GM18517 (cell line): ENCODE measurements around the gene RAB11FIP4.
A peak's percentile ranks its signal among the peaks of the same experiment; 100 is the strongest.

Experiments
- ATAC-seq: cut with Tn5 transposase; IDR thresholded peaks from one replicate; pipeline ENCODE4 v1.9.1; 2021; ENCODE audit warnings: mild to moderate bottlenecking, moderate library complexity; ENCODE audit not compliant: unreplicated experiment

The RAB11FIP4 gene

DNA sequence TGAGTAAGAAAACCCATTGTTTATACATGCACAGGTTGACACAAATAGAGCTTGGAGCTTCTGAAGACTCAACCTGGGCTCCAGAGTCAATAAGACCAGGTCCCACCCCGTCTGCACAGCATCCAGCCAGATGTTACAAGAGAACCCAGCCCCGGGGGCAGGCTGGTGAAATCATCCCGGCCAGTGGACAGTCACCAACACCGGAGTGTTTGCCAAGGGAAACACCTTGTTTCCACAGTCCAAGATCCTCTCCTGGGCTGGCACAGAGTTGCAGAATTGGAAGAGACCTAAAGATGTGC is 90.3 kb downstream of the RAB11FIP4 start:
- no peak for ATAC-seq

DNA sequence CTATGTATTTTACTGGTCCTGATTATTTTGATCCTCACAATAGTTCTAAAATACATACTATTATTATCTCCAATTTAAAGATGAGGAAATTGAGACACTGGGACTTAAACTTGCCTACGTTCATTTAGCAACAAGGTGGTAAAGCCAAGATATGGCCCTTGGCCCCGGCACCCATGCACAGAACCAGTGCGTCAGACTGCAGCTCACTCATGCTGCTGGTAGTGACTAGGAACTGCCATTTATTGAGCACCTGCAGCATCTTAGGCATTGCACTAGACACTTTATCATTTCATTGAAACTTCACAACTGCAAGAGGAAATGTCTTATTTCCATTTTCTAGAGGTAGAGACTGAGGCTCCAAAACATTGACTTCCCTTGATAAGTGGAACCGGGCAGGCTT is 93.3 kb downstream of the RAB11FIP4 start:
- ATAC-seq = no peak

DNA sequence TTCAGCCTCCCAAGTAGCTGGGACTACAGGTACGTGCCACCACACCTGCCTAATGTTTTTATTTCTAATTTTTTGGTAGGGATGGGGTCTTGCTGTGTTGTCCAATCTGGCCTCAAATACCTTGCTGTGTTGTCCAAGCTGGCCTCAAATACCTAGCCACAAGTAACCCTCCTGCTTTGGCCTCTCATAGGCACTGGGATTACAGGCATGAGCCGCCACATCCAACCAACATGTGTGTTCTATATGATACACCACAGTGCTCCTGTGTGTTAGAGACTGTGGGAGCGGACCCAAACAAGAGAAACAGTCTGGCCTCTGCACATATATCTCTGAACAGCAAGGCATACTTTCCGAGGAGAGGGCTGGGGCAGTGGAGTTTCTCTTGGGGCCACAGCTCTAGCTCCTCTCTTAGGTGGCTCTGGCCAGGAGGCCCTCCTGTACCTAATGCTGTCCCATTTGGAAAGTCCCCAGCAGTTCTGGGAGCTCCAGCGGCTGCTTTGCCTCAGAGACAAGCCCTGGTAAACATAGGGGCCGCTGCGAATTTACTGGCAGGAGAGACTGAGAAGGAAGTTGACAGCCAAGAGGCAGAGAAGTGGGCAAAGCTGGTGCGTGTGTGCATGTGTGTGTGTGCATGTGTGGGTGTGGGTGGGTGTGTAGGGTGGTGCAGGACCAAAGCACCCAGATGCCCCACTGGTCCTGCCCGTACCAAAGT is 95.0 kb downstream of the RAB11FIP4 start:
- ATAC-seq = no peak

DNA sequence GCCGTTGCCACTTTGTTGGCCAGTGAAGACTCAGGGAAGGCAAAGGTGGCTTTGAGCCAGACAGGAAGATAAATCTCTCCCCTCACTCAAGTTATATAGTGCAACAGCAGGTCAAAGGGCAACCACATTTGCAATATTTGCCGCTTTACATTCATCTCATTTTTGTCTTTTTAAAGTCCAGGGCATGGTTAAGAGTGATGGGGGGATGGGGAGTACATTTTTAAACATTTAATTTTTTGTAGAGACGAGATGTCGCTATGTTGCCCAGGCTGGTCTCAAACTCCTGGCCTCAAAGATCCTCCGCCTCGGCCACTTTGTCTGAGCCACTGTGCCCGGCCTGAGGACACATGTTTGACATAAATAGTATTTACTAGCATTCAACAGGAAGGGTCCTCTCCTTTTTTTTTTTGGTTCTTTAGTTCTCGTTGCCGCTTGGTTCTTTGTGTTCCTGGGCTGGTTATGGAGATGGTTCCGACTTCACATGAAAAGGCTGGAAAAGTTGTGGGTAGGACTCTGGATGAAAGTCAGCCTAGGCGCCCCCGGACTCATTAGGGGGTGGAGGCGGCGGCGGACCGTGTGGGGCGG is 95.7 kb downstream of the RAB11FIP4 start:
- ATAC-seq = no peak

DNA sequence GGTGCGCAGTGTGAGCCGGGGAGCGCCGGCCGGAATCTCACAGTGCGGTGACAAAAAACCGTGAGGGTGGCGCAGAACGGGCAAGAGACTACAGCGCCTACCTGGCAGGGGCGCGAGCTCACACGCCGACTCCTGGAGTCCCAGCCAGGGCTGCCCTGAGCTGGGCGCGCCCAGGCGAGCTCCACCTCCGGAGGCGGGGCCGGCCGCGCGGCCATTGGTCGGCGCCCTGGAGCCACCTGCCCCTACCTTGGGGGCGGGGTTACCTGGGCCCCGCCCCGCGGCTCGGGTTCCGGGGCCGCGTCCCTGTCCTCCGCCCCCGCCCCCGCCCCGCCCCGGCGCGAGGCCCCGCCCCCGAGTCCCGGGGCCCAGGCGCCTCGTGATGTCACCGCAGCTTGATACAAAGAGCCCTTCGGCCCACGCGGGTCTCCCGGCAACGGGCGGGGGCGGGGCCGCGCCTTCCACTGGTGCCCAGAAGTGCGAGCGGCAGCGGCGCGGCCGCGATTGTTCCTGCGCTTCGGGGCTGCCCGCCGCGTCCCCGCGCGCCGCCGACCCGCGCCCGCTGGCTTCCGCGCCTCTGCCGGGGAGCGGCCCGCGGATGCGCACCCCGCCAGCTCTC is 96.3 kb downstream of the RAB11FIP4 start:
- peak; percentile 66 for ATAC-seq

DNA sequence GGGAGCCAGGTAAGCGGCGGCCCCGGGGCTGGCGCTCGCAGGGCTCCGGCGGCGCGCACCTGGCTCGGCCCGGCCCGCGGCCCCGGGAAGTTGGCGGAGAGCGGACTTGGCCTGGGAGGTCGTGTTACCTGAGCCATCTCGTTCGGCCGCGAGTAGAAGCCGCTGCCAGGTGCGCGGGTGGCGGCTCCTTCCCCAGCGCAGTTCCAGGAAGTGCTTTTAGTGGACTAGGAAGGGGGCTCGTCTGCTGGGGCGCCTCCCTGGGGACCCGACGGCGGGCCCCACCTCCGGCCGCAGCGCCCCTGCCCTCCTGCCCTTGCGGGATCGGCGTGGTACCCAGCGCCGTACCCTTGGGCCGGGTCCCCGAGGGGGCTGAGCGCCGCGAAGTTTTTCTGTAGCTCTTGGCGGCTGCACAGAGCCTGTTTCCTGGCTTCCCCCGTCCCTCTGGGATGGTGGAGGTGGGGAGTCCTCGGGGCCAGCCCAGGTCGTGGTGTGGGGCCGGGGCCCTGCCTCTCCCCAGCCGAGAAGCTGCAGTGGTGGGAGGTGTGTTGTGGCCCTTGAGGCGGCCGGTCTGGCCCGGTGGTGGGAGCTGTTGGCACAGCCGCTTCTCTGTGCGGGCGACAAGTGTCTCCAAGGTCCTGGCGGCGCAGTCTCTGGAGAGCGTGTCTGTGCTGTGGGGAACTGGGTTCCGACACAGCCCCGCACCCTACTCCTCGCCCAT is 96.9 kb downstream of the RAB11FIP4 start:
- ATAC-seq = peak; percentile 12

DNA sequence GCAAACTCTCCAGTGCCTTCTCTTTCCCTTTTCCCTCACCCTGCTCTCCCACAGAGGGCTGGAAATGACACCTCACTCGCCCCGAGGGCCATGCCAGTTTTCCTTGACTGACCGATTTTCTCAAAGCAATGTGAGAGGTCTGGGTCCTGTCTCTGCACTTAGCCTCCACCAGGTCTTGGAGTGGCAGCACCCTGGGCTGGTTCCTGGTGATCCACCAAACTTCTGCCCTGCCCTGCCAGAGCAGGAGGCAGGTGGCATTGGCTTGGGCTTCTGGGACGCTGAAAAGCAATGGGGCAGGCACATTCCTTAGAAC is 97.5 kb downstream of the RAB11FIP4 start:
- no peak for ATAC-seq

DNA sequence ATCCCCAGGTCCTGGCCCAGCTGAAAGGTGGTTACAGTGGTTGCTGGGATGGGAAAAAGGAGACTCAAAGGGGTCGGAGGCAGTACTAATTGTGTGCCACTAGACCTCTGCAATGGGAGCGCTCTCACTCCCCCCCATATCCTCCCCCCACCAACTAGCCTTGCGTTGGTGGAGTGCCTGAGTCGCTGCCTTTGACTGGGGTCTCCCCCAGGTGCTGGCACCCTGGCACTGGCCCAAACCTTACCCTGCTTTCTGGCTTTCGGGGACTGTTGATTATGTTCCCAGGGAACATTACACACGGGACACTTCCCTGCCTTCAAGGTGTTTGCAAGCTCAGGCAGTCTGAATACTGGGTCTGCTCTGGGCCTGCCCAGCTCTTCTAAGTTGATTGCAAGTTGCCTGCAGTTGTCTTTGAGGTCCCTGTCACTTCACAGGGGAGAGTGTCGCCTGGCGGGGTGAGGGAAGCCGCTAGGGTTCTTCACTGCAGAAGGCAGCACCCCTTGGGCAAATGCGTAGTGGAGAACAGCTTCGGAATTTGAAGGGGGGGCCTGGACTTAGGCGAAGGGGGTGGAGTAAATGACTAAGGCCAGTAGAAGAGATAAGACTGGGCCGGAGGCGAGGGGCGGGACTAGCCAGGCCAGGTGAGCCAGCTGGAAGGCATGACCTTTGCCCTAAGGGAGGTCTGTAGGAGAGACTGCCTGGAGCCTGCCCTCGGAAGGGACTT is 98.0 kb downstream of the RAB11FIP4 start:
- no peak for ATAC-seq

DNA sequence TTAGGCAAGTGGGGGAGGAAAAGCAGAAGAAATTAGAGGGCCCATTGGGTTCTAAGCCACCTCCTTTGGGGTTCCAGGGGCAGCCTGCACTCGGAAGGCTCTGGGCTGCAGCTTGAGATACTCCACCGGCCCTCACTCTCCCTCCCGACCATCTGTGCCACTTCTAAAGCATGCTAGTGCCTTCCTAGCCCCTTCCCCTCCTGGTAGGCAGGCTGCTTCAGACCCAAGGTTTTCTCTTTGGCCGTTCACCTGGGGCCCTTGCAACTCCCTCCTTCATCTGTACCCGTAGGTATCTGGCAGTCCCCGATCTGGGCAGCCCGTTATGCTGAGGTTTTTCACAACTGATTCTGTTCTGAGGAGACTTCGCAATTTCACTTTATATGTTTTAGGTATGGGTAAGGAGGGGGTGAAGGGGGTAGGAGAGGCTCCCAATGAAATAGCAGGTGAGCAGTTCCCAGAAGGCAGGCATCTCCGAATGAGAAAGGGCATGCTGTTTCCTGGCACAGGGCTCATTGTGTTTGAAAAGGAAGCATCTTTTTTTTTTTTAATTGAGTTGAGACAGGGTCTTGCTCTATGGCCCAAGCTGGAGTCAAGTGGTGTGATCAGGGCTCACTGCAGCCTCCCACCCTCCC is 98.7 kb downstream of the RAB11FIP4 start:
- no peak for ATAC-seq

DNA sequence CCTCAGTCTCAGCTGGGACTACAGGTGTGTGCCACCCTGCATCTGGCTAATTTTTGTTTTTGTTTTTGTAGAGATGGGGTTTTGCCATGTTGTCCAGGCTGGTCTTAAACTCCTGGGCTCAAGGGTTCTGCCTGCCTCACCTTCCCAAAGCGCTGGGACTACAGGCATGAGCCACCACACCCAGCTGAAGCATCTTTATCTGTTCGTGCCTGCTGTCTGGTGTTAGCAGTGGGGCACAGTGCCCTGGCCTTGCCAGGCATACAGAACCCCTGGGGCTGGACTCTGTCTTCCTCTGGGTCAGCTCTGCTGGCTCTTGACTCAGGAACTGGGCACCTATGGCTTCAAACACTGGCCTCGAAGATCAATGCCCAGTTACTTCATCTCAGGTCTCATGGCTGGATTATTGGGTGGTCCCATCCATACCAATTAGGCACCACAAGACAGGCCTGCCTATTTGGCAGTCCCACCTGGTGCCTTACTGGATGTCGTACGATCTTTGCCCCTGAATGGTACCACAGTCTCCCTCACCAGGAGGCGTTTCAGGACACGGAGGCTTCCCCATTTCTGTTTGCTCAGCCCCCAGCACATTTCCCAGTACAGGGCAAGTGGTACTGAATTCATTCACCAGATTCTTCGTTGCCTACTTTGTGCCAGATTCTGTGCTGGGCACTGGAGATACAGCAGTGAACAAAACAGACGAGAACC is 99.3 kb downstream of the RAB11FIP4 start:
- ATAC-seq = no peak

DNA sequence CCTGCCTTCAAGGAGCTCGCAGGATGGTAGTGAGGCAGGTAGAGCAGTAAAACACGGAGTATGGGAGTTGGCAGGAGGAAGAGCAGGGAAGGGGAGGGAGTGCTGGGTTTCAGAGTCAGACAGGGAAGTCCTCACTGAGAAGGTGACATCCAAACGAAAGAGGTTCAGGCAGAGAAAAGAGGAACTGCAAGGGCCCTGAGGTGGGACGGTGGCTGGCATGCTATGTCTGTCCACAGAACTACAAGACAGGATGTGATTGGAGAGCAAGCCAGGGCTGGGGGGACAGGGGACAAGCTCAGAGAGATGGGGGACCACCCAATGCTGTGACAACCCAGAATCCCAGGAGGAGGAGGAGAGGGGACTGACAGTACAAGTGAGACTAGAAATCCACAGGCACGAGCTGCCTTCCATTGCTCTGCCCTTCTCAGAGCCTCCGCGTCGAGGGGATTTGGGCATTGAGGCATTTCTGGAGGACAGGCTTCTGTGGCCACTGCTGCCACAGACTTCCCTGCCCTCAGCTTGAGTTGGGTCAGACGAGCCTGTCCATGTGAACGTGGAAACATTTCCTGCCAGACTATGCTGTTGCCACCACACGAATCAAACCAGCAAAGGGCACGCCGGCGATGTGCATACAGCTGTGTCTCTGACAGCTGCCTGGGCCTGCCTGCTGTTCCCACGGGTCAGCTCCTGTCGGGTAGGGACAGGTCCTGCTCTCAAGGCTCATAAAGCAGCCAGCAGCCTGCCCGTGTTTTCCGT is 100.1 kb downstream of the RAB11FIP4 start:
- no peak for ATAC-seq

DNA sequence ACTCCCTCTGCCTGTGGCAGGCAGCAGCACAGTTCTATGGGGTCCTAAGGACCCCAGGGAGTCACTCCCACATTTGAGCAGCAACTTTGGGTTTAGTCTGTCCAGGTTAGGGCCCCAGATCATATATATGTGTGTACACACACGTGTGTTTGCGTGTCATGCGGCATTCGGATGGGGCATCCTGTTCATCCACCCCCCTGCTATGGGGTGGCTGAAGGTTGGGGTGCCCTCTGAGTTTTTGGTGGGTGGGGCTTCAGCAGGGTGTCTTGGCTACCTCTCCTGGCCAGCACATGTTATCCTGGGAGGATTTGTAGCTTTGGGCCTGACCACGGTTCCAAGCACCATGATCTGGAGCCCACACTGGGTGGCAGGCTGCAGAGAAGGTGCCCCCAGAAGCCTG is 100.7 kb downstream of the RAB11FIP4 start:
- no peak for ATAC-seq

DNA sequence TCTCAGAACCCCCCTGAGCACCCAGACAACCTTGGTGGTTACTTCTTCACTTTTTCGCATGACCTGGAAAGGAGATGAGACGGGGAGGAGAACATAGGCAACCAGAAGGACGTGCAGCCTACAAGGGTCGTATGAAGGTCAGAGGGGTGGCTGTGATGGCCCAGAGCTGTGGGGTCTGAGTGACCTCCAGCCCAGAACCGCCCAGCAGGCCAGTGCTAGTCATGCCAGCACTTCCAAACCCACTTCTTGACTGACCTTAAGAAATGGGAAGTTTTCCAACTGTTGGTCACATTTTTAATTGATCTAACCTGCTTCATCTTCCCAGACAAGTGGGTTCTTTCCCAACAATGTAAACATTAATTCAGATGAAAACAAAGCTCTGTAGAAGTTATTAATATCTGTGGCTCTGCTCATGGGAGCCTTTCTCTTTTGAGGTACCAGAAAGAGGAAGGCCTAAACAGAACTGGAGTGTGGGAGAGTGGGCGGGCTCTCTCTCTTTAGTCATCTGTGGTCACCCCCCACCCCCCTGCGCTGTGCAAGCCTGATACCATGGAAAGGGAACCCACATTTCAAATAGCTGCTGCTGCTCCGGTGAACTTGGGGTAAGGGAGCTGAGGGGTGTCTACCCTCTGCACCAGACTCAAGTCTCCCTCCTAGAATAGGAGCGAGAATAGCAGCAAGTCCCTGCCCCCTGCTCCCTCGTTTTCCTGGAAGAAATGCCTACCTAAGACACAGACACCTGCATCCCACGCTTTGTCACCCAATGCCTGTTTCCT is 101.6 kb downstream of the RAB11FIP4 start:
- no peak for ATAC-seq

DNA sequence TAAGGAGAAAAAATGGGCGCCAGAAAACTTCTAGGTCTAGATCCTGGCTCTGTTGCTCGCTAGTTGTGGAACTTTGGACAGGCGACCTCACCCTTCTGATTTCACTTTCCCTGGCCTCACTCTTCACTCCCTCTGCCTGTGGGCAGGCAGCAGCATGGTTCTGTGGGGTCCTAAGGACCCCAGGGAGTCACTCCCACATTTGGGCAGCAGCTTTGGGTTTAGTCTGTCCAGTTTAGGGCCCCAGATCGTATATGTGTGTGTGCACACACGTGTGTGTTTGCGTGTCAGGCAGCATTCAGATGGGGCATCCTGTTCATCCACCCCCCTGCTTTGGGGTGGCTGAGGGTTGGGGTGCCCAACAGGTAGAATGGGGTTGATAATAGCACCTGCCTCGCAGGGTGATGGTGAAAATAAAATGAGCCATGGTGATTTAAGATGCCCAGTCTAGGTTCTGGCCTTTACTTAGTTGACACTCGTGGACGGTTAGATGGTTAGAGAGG is 102.2 kb downstream of the RAB11FIP4 start:
- ATAC-seq = peak; percentile 4

DNA sequence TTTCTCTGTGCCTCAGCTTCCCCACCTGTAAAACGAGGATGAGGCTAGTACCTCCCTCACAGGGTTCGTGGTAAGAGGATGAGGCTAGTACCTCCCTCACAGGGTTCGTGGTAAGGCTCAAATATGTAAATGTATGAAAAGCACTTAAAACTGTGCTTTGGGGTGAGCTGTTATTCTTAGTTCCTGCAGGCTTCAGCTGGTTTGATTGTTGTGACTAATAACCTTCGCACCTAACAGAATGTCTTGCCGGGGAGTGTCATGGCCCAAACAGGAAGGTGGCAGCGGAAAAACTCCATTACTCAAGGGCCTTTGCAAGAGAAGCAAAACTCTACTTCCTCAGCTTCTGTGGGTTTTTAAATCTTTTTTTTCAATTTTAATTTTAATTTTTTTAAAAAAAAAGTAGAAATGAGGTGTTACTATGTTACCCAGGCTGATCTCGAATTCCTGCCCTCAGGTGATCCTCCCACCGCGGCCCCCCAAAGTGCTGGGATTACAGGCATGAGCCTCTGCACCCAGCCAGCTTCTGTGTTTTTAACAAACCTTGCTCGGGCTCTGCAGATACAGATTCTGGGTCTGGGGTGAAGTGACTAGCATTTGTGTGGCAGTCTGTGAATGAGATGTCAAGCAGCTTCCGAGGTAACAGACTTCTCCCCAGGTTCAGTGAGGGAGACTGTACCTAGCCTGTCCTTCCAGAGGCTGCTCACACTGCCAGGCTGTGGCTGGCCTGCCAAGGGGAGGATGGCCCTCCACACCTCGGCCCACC is 103.0 kb downstream of the RAB11FIP4 start:
- peak; percentile 58 for ATAC-seq

DNA sequence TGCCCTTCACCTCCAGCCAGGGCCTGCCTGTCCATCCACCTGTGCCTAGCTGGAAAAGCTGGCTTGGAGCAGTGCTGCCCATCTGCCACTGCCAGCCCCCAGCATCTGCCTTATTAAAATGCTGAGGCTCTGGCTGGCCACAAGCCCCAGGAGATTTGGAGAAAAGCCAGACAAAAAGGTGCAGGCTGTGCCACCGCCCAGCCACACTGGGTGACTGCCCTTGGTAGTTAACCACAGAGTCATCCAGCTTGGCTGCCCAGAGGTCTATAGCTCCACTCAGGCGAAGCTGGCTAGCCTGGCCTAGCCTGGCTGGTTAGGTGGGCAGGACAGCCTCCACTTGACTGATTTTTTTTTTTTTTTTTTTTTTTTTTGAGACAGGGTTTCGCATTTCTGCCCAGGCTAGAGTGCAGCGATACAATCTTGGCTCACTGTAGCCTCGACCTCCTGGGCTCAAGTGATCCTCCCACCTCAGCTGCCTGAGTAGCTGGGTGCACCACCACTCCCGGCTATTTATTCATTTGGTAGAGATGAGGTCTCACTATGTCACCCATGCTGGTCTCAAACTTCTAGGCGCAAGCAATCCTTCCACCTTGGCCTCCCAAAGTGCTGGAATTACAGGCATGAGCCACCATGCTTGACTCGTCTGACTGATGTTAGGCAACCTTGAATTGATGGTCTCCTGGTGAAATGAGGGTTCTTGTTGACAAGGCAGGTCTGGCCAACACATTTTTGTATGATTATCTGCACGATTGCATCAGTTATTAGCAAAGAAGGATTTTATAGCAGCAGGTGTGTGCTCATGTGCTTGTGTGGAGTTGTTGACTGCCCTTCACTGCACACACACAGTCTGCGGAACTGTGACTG is 103.8 kb downstream of the RAB11FIP4 start:
- ATAC-seq = no peak

DNA sequence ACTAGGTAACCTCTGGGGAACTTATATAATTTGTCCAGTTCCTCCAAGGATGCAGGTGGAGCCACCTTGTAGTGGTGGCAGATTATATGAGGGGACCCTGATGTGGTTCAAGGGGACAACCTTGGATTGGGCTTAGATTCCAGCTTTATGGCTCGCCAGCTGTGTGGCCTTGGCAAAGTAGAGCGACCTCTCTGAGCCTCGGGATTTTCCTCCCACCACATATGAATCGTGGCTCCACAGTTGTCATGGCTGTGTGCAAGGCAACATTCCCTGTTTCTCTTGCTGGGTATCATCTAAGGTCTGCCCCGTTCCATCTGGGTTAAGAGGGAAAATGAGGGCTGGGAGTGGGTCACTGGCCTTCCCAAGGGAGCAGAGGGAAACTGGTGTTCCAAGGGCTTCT is 104.6 kb downstream of the RAB11FIP4 start:
- no peak for ATAC-seq
